Kidney (tissue), 14 donors: Measurements from ENCODE around the gene FAM83F. TPM values are rescaled to one million over a fixed set of nuclear protein-coding genes. Genes with fewer than 3 reads are reported as not detected.

Experiments
- DNase-seq, 5 donors: peaks; one replicate each; pipeline ENCODE4 v3.0.0-alpha.2; 2013 to 2020
- FAIRE-seq: peaks from 2 replicates; lab custom pipeline; 2012; peaks lifted over from hg19 to GRCh38; lab: Jason Lieb, UNC
- H3K27ac ChIP-seq, 2 donors: one replicate each; pipeline ENCODE4 v1.7.0; 2013; ENCODE audit warnings: low read depth in 2 of 2, low read length in 2 of 2, inconsistent platforms in 1 of 2
- H3K27me3 ChIP-seq: one replicate; pipeline ENCODE4 v1.7.1; 2013; ENCODE audit warnings: low read length, inconsistent platforms; ENCODE audit not compliant: control insufficient read depth, insufficient read depth
- H3K36me3 ChIP-seq, 3 donors: one replicate each; pipeline versions ENCODE4 v1.7.0 to v1.7.1; 2013; ENCODE audit warnings: low read length in 3 of 3, control low read depth in 1 of 3, inconsistent platforms in 1 of 3; ENCODE audit not compliant: insufficient read depth in 3 of 3, control insufficient read depth in 2 of 3
- H3K4me1 ChIP-seq, 3 donors: one replicate each; pipeline versions ENCODE4 v1.7.0 to v1.7.1; 2013; ENCODE audit warnings: low read length in 3 of 3, inconsistent platforms in 1 of 3, low read depth in 1 of 3; ENCODE audit not compliant: control insufficient read depth in 2 of 3, insufficient read depth in 2 of 3
- H3K4me3 ChIP-seq, 3 donors: one replicate each; pipeline versions ENCODE4 v1.7.0 to v1.8.1; 2013; ENCODE audit warnings: low read length in 3 of 3, control low read depth in 1 of 3, inconsistent platforms in 1 of 3
- H3K9ac ChIP-seq, 3 donors: one replicate each; pipeline versions ENCODE4 v1.7.0 to v1.7.1; 2013; ENCODE audit warnings: low read length in 3 of 3, control low read depth in 1 of 3, inconsistent platforms in 1 of 3
- H3K9me3 ChIP-seq, 3 donors: one replicate each; pipeline versions ENCODE4 v1.7.0 to v1.7.1; 2013; ENCODE audit warnings: low read length in 3 of 3, control low read depth in 1 of 3, inconsistent platforms in 1 of 3; ENCODE audit not compliant: control insufficient read depth in 2 of 3, insufficient read depth in 1 of 3
- intact Hi-C: fragments of 100-400 bp; cut with DNase I; formaldehyde crosslinking; loops from one replicate; pipeline ENCODE4 v1.11.1; 2022
- polyA plus RNA-seq: library from polyadenylated mRNA; stranded (reverse); fragments of 350-450 nt; fragmentation: Illumina TruSeq; extraction: RNeasy Lipid Tissue Mini Kit (QIAGEN cat#74804); gene quantifications from one replicate; pipeline ENCODE4 v1.2.3, GENCODE V29; 2014; ENCODE audit warnings: low read depth, low replicate concordance; ENCODE audit not compliant: insufficient read depth
- total RNA-seq: library from RNA; stranded (reverse); fragmentation: NEBNext Ultra II Directional; extraction: Animal tissue kit (Norgen Biotek cat#: 25700); gene quantifications from one replicate; pipeline ENCODE4 v1.2.1, GENCODE V29; 2021
- TF ChIP-seq, protein P1 (sequence below): IDR thresholded peaks from 3 replicates; pipeline ENCODE4 v1.5.1; 2012; ENCODE audit warnings: mild to moderate bottlenecking, moderate library complexity, borderline replicate concordance; ENCODE audit not compliant: insufficient read depth; ENCODE audit errors: extremely low read depth
- donor health status: control.
- donor health status: control.
- donor health status: control.
- donor health status: control.
- donor health status: control.
- donor health status: DM: yes; HTN: yes; CAD: no.
- donor health status: Normal renal cell carcinoma (clear cell type).

FAM83F gene
- total and polyA plus RNA-seq, 2 donors from 2014 or later = 6.8 to 13.1 TPM

DNA sequence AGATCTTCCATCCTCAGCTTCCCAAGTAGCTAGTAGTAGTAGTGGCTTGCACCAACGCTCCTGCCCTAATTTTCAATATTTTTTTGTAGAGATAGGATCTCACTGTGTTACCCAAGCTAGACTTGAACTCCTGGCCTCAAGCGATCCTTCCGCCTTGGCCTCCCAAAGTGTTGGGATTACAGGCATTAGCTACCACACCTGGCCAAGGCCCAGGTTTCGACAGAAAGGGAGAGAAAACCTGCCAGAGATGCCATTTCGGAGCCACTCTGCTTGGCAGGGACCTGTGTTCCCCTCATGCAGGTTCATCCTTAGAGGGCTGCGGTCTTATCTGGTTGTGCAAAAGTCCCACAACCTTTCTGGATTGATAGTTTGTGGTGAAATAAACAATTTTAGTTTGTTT, 41.4 kb downstream of the FAM83F start:
- Histone ChIP-seq H3K9me3 (no peaks in the 10 kb centered on the region), H3K4me1 (peaks cover 7 to 14% (median 13%) of the 10 kb centered on the region in 3 donors), H3K4me3 (no peak overlapping the region), H3K9ac (no peak overlapping the region), H3K27ac (no peak overlapping the region), H3K27me3 (no peaks in the 10 kb centered on the region), H3K36me3 (no peaks in the 10 kb centered on the region)
- FAIRE-seq = no peak
- DNase-seq = no peak
- TF ChIP-seq, protein P1, sequence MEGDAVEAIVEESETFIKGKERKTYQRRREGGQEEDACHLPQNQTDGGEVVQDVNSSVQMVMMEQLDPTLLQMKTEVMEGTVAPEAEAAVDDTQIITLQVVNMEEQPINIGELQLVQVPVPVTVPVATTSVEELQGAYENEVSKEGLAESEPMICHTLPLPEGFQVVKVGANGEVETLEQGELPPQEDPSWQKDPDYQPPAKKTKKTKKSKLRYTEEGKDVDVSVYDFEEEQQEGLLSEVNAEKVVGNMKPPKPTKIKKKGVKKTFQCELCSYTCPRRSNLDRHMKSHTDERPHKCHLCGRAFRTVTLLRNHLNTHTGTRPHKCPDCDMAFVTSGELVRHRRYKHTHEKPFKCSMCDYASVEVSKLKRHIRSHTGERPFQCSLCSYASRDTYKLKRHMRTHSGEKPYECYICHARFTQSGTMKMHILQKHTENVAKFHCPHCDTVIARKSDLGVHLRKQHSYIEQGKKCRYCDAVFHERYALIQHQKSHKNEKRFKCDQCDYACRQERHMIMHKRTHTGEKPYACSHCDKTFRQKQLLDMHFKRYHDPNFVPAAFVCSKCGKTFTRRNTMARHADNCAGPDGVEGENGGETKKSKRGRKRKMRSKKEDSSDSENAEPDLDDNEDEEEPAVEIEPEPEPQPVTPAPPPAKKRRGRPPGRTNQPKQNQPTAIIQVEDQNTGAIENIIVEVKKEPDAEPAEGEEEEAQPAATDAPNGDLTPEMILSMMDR = no peak
- intact Hi-C loops = no loop called here

DNA sequence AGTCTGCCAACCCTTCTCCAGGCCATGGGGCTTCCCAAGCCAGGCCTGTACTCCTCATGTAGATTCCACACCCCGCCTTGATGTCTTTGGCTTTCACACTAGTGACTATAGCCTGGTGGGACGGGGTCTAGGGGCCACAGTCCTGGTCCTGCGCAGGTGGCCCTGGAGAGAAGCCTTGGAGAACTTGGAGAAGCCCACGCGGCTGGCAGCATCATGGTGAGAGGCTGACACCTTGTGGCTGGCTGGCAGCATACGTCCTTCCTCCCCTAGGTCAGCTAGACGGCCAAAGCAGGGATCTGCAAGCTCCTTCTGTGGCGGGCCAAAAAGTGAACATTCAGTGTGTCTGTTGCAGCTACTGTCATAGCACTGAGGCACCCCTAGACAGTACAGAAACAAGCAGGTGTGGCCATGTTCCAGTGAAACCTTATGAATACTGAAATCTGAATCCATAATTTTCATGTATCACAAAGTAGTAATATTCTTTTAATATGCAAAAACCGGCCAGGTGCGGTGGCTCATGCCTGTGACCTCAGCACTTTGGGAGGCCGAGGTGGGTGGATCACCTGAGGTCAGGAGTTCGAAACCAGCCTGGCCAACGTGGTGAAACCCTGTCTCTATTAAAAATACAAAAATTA, 42.0 kb downstream of the FAM83F start:
- Histone ChIP-seq H3K27me3 (no peaks in the 10 kb centered on the region), H3K9me3 (no peaks in the 10 kb centered on the region), H3K36me3 (no peaks in the 10 kb centered on the region), H3K4me3 (no peak overlapping the region), H3K9ac (no peak overlapping the region), H3K4me1 (peaks cover 7 to 19% (median 17%) of the 10 kb centered on the region in 3 donors), H3K27ac (no peak overlapping the region)
- TF ChIP-seq, protein P1 = peak; percentile 74
- no peak for FAIRE-seq
- peak in 4 of 5 donors; percentile 80 to 87 (median 82) for DNase-seq
- intact Hi-C loops = no loop called here

DNA sequence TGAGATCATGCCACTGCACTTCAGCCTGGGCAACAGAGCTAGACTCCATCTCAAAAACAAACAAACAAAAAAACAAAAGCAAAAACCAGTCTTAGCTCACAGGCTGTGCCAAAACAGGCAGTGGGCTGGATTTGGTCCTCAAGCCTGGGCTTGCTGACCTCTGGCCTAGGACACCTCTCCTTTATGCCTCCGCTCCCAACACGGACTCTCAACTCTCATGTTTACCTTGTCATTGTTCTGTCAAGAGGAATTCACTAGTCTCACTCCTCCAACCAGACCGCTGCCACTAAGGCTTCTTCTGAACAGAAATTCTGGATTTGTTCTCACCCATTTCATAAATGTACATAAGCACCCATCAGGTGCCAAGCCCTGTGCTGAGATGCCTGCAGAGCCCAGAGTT, 42.6 kb downstream of the FAM83F start:
- H3K27ac ChIP-seq = no peak overlapping the region
- H3K36me3 ChIP-seq = no peaks in the 10 kb centered on the region
- H3K9ac ChIP-seq = no peak overlapping the region
- H3K4me3 ChIP-seq = no peak overlapping the region
- DNase-seq (no peak), FAIRE-seq (no peak)
- TF ChIP-seq, protein P1 = no peak
- H3K9me3 ChIP-seq = no peaks in the 10 kb centered on the region
- no peaks in the 10 kb centered on the region for H3K27me3 ChIP-seq
- intact Hi-C loops = no loop called here
- H3K4me1 ChIP-seq = peaks cover 7 to 24% (median 22%) of the 10 kb centered on the region in 3 donors
